Heart left ventricle (tissue), 13 donors: ENCODE measurements around the gene KRTAP10-7.

Experiments used
- POLR2A ChIP-seq, 2 donors: fragments of 450-650 bp; IDR thresholded peaks; one replicate each; pipeline ENCODE4 v1.6.1; 2017; ENCODE audit warnings: antibody characterized with exemption in 2 of 2, mild to moderate bottlenecking in 2 of 2, moderate library complexity in 2 of 2
- TF ChIP-seq, protein P1 (sequence below), 12 donors: fragments of 200-600 bp; sonication (generic) in 4 of 12; IDR thresholded peaks; one replicate each; pipeline versions ENCODE4 v1.5.0 to v1.8.0; 2018 to 2022; ENCODE audit warnings: antibody characterized with exemption in 12 of 12, mild to moderate bottlenecking in 5 of 12
- donor health status: ischemic (EF 13 %, LVEDD 7.1; RV severe dilation, severe dysfunction).
- donor health status: DM: no; HTN: yes; CAD: no.
- donor health status: DM: no; HTN: no; CAD: no.
- donor health status: ischemic (EF 25% LVEDD 6.9; RV normal size, moderate dysfunction).
- donor health status: ischemic (EF 25% LVEDD 5.7; RV mildly dilated, moderate dysfunction).
- donor health status: ischemic (EF 35%, LVEDD 5.7; RV mildly dilated, moderate dysfunction).
- donor health status: nonischemic (EF 11% LVEDD 7.7; RV severe dilation, severe dysfunction).
- donor health status: DM: yes; HTN: yes; CAD: no.
- donor health status: PGD.
- donor health status: ischemic (EF 29% LVEDD 5.4; RV normal size, mild dysfunction).
- donor health status: nonischemic (EF 23%, LVEDD 6.1; RV moderate dilation, normal function).

DNA sequence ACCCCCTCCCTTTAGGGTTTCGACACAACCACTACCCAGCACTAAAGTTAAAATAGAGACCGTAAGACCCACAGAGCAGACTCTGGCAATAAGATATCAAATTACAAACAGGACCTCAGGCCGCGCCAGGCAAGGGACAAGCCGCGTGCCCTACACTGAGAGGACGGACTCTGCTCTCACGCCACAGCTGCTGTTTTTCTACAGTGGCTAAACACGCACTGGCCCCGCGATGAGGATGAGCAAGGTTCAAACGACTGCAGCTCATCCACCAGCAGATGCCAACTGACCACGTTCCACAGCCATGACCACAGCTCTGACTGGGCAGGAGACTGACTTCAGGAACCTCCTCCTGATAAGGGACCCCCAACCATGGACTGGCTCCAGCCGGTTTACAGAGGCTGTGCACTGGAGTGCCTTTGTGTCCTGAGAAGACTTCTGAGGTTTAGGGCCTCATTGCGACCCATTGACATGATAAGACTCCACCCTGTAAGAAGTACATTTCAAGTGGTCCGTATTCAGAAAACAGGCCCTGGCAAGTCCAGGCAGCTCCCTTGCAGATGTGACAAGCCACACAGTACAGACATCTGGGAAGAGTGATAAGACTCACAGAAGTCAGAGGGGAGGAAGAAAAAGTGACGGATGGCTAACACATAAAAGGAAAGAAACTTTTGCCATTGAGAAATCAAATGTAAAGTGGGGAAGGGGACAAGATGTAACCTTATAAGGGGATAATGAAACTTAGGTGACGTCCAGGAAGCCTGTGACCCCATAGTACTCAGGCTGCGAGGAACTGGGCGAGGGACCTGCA lies 6.6 kb upstream of the KRTAP10-7 start:
- TF ChIP-seq, protein P1, sequence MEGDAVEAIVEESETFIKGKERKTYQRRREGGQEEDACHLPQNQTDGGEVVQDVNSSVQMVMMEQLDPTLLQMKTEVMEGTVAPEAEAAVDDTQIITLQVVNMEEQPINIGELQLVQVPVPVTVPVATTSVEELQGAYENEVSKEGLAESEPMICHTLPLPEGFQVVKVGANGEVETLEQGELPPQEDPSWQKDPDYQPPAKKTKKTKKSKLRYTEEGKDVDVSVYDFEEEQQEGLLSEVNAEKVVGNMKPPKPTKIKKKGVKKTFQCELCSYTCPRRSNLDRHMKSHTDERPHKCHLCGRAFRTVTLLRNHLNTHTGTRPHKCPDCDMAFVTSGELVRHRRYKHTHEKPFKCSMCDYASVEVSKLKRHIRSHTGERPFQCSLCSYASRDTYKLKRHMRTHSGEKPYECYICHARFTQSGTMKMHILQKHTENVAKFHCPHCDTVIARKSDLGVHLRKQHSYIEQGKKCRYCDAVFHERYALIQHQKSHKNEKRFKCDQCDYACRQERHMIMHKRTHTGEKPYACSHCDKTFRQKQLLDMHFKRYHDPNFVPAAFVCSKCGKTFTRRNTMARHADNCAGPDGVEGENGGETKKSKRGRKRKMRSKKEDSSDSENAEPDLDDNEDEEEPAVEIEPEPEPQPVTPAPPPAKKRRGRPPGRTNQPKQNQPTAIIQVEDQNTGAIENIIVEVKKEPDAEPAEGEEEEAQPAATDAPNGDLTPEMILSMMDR (IDR thresholded peaks at IDR 0.05) = no peak
- no peak for TF ChIP-seq POLR2A (IDR thresholded peaks at IDR 0.05)
